Right lobe of liver (tissue), 4 donors: Measurements from ENCODE around the gene ANKRD24.

Source experiments
- POLR2A ChIP-seq: fragments of 450-650 bp; IDR thresholded peaks from one replicate; pipeline ENCODE4 v1.6.1; 2017; ENCODE audit warnings: antibody characterized with exemption, mild to moderate bottlenecking
- TF ChIP-seq, protein P1 (sequence below), 4 donors: fragments of 200-600 bp in 3 of 4; fragments of 450-650 bp in 1 of 4; IDR thresholded peaks; one replicate each; pipeline versions ENCODE4 v1.5.1 to v1.8.0; 2016 to 2022; ENCODE audit warnings: antibody characterized with exemption in 4 of 4, mild to moderate bottlenecking in 2 of 4
- donor health status: DM: no; HTN: no; CAD: no.
- donor health status: DM: no; HTN: no; CAD: no.
- donor health status: DM: no; HTN: yes; CAD: no.

DNA sequence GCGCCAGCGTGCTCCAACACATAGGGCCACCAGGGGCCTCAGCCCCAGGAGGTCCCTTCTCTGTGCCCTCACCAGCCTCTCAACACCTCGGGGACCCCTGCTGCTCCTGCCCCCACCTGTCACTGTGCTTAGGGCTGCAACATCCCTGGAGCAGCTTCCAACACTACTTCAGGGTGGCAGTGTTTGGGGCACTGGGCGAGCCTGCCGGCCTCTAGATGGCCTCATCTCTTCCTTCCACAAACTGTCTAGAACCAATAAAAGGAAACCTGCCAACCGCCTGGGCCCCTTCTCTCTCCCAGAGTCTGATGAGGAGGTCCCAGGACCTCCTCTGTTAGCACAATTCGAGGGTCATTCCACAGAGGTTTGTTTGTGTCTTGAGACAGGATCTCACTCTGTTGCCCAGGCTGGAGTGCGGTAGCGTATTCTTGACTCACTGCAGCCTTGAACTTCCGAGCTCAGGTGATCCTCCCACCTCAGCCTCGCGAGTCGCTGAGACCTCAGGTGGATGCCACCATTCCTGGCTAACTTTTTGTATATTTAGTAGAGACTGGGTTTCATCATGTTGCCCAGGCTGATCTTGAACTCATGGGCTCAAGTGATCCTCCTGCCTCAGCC lies 86.4 kb downstream of the ANKRD24 start:
- TF ChIP-seq, protein P1, sequence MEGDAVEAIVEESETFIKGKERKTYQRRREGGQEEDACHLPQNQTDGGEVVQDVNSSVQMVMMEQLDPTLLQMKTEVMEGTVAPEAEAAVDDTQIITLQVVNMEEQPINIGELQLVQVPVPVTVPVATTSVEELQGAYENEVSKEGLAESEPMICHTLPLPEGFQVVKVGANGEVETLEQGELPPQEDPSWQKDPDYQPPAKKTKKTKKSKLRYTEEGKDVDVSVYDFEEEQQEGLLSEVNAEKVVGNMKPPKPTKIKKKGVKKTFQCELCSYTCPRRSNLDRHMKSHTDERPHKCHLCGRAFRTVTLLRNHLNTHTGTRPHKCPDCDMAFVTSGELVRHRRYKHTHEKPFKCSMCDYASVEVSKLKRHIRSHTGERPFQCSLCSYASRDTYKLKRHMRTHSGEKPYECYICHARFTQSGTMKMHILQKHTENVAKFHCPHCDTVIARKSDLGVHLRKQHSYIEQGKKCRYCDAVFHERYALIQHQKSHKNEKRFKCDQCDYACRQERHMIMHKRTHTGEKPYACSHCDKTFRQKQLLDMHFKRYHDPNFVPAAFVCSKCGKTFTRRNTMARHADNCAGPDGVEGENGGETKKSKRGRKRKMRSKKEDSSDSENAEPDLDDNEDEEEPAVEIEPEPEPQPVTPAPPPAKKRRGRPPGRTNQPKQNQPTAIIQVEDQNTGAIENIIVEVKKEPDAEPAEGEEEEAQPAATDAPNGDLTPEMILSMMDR (IDR thresholded peaks at IDR 0.05) = peak; percentile 10 to 42 (median 24)
- TF ChIP-seq POLR2A = no peak
